ENCODE results near the gene LRSAM1.

The LRSAM1 gene

GRCh38 chr9:127518091-127518856 lies 67.0 kb downstream of the LRSAM1 start:
- no peak for DNase-seq (ENCODE audit: low spot score)

GRCh38 chr9:127519301-127520166 lies 68.2 kb downstream of the LRSAM1 start:
- DNase-seq (ENCODE audit: low spot score), result peak; percentile 93

- peak; percentile 68 for DNase-seq (ENCODE audit: low spot score)
These were observed 69.9 kb downstream of the LRSAM1 start for GRCh38 chr9:127520941-127521918.

GRCh38 chr9:127521919-127522304 lies 70.6 kb downstream of the LRSAM1 start:
- no peak for DNase-seq (ENCODE audit: low spot score)

GRCh38 chr9:127522727-127523126 lies 71.4 kb downstream of the LRSAM1 start:
- no peak for DNase-seq (ENCODE audit: low spot score)

- DNase-seq (ENCODE audit: low spot score), result peak; percentile 55
These were observed 72.1 kb downstream of the LRSAM1 start for GRCh38 chr9:127523312-127523851.

- DNase-seq (ENCODE audit: low spot score), result no peak
These were observed 73.1 kb downstream of the LRSAM1 start for GRCh38 chr9:127524373-127524772.

- peak; percentile 58 for DNase-seq (ENCODE audit: low spot score)
These were observed 74.3 kb downstream of the LRSAM1 start for GRCh38 chr9:127525401-127526188.

GRCh38 chr9:127526655-127527559 lies 75.6 kb downstream of the LRSAM1 start:
- DNase-seq (ENCODE audit: low spot score), result no peak

GRCh38 chr9:127527560-127528268 lies 76.4 kb downstream of the LRSAM1 start:
- no peak for DNase-seq (ENCODE audit: low spot score)

GRCh38 chr9:127528422-127529251 lies 77.3 kb downstream of the LRSAM1 start:
- DNase-seq (ENCODE audit: low spot score), result no peak

- no peak for DNase-seq (ENCODE audit: low spot score)
These were observed 78.4 kb downstream of the LRSAM1 start for GRCh38 chr9:127529671-127530070.

GRCh38 chr9:127530206-127530941 lies 79.1 kb downstream of the LRSAM1 start:
- DNase-seq (ENCODE audit: low spot score), result no peak

GRCh38 chr9:127531676-127532075 lies 80.4 kb downstream of the LRSAM1 start:
- no peak for DNase-seq (ENCODE audit: low spot score)

- DNase-seq (ENCODE audit: low spot score), result no peak
These were observed 83.1 kb downstream of the LRSAM1 start for GRCh38 chr9:127534250-127534906.

GRCh38 chr9:127534931-127535330 lies 83.6 kb downstream of the LRSAM1 start:
- no peak for DNase-seq (ENCODE audit: low spot score)

GRCh38 chr9:127535396-127535795 lies 84.1 kb downstream of the LRSAM1 start:
- DNase-seq (ENCODE audit: low spot score), result no peak

Data from AG08396 (cell line).